ENCODE data around the gene PADI6. TPM values are rescaled to one million over a fixed set of nuclear protein-coding genes. Genes with fewer than 3 reads are reported as not detected.

Gene PADI6
- total and polyA plus RNA-seq, 9 of the 15 experiments (the other 6 are each of a cell fraction or from before 2014, with no cell fraction given) = not detected

- TF ChIP-seq TAF9B (IDR thresholded peaks at IDR 0.05; ENCODE audit: partially characterized antibody) = no peak
- no peak for TF ChIP-seq SMARCE1 (IDR thresholded peaks at IDR 0.05)
- TF ChIP-seq NR4A1 (CRISPR knock-in tag; IDR thresholded peaks at IDR 0.05) = no peak
- TF ChIP-seq NR4A1 (tag; IDR thresholded peaks at IDR 0.05) = no peak
- TF ChIP-seq CBFA2T2 (conservative IDR thresholded peaks at IDR 0.05) = no peak
- TF ChIP-seq ZNF639 (CRISPR knock-in tag; conservative IDR thresholded peaks at IDR 0.05 in 1 of 2, IDR thresholded peaks at IDR 0.05 in 1 of 2) = peak in 1 of 2 experiments; percentile 62; a peak in 1 of 4 replicates
- TF ChIP-seq, protein P1, sequence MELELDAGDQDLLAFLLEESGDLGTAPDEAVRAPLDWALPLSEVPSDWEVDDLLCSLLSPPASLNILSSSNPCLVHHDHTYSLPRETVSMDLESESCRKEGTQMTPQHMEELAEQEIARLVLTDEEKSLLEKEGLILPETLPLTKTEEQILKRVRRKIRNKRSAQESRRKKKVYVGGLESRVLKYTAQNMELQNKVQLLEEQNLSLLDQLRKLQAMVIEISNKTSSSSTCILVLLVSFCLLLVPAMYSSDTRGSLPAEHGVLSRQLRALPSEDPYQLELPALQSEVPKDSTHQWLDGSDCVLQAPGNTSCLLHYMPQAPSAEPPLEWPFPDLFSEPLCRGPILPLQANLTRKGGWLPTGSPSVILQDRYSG (tag; conservative IDR thresholded peaks at IDR 0.05; ENCODE audit: low read depth) = no peak
- no peak for TF ChIP-seq HIVEP1 (CRISPR knock-in tag; IDR thresholded peaks at IDR 0.05)
- TF ChIP-seq ZNF717 (CRISPR knock-in tag; IDR thresholded peaks at IDR 0.05) = no peak
- TF ChIP-seq, protein P2, sequence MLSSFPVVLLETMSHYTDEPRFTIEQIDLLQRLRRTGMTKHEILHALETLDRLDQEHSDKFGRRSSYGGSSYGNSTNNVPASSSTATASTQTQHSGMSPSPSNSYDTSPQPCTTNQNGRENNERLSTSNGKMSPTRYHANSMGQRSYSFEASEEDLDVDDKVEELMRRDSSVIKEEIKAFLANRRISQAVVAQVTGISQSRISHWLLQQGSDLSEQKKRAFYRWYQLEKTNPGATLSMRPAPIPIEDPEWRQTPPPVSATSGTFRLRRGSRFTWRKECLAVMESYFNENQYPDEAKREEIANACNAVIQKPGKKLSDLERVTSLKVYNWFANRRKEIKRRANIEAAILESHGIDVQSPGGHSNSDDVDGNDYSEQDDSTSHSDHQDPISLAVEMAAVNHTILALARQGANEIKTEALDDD (IDR thresholded peaks at IDR 0.05) = no peak
- TF ChIP-seq HEY1 (CRISPR knock-in tag; IDR thresholded peaks at IDR 0.05; ENCODE audit: borderline replicate concordance) = no peak
- TF ChIP-seq ETV5 (CRISPR knock-in tag; IDR thresholded peaks at IDR 0.05; ENCODE audit: low read depth) = no peak
- TF ChIP-seq FOXJ2 (tag; IDR thresholded peaks at IDR 0.05) = no peak; the same call in 1 of the 2 replicates
- TF ChIP-seq, protein P3, sequence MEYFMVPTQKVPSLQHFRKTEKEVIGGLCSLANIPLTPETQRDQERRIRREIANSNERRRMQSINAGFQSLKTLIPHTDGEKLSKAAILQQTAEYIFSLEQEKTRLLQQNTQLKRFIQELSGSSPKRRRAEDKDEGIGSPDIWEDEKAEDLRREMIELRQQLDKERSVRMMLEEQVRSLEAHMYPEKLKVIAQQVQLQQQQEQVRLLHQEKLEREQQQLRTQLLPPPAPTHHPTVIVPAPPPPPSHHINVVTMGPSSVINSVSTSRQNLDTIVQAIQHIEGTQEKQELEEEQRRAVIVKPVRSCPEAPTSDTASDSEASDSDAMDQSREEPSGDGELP (CRISPR knock-in tag; IDR thresholded peaks at IDR 0.05; ENCODE audit: borderline replicate concordance) = peak; percentile 2; the same call in 1 of the 2 replicates
- no peak for TF ChIP-seq ZNF707 (CRISPR knock-in tag; conservative IDR thresholded peaks at IDR 0.05)
- TF ChIP-seq ATF2 (CRISPR knock-in tag; IDR thresholded peaks at IDR 0.05) = no peak
- TF ChIP-seq CEBPB (tag; IDR thresholded peaks at IDR 0.05) = no peak
- TF ChIP-seq FOXO4 (CRISPR knock-in tag; IDR thresholded peaks at IDR 0.05) = no peak
- 0 out of 2 replicates have a peak, but pooled peaks have one; percentile 47 for TF ChIP-seq ZNF511 (CRISPR knock-in tag; IDR thresholded peaks at IDR 0.05)
Observed at GRCh38 chr1:17439250-17440073, 67.5 kb downstream of the PADI6 start, which contains the start of gene RCC2 (continued).
